Tibial nerve (tissue), 4 donors: Measurements from ENCODE around the gene TRAF7.

ENCODE experiments used
- CTCF ChIP-seq, 5 experiments: fragments of 200-600 bp in 3 of 5; fragments of 450-650 bp in 2 of 5; sonication (generic) in 3 of 5; IDR thresholded peaks; one replicate each; pipeline ENCODE4 v1.5.1; 2016 to 2019; ENCODE audit warnings: antibody characterized with exemption in 5 of 5, mild to moderate bottlenecking in 3 of 5, moderate library complexity in 2 of 5
- EP300 ChIP-seq, 2 donors: sonication (generic); formaldehyde crosslinking; IDR thresholded peaks; one replicate each; pipeline ENCODE4 v1.6.1; 2017; ENCODE audit warnings: antibody characterized with exemption in 2 of 2, mild to moderate bottlenecking in 1 of 2

DNA sequence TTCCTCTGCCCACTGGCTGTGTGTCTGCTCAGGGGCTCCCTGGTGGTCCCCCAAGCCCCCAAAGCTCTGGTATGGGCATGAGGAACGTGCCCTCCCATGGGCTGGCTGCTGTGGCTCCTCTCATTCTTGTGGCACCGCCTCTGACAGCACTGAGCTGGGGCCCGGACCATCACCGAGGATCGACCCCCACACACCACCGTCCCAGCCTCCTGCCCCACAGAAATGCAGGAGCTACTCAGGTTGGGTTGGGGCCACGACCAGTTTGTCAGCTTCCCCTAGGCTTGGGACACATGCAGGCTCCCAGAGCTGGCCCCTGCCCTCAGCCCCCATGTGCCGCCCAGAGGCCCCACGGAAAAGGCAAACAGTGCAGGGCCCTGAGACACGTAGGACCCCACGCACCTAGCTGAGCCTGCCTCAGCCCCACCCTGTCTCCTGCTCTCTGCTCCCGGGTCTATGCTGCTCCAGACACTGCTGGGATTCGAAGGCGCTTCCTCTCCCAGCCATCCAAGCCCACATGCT is 44.1 kb downstream of the TRAF7 start:
- no peak for TF ChIP-seq EP300 (IDR thresholded peaks at IDR 0.05)
- no peak for TF ChIP-seq CTCF (IDR thresholded peaks at IDR 0.05)
